ENCODE results near the gene APMAP. TPM values are rescaled to one million over a fixed set of nuclear protein-coding genes. Genes with fewer than 3 reads are reported as not detected.

APMAP gene
- total RNA-seq, 2 donors from 2014 or later = 109 to 206 TPM

- no peaks in the 10 kb centered on the region for H3K9me3 Mint-ChIP-seq
- no peaks in the 10 kb centered on the region for H3K27me3 Mint-ChIP-seq
- no peak overlapping the region for H3K4me3 Mint-ChIP-seq
- no peaks in the 10 kb centered on the region for H3K36me3 Mint-ChIP-seq
- no peak for ATAC-seq
- H3K4me1 Mint-ChIP-seq (ENCODE audit: low read depth in 2 of 2) = peaks cover 14 to 29% of the 10 kb centered on the region in 2 donors
- no peak for DNase-seq (ENCODE audit: low spot score)
- no peak overlapping the region for H3K27ac Mint-ChIP-seq
Observed at GRCh38 chr20:25019381-25020155, 27.0 kb upstream of the APMAP start.

GRCh38 chr20:25018841-25019240, 26.3 kb upstream of the APMAP start:
- H3K27me3 Mint-ChIP-seq = no peaks in the 10 kb centered on the region
- no peaks in the 10 kb centered on the region for H3K9me3 Mint-ChIP-seq
- no peaks in the 10 kb centered on the region for H3K36me3 Mint-ChIP-seq
- DNase-seq (ENCODE audit: low spot score) = no peak
- ATAC-seq = no peak
- H3K4me1 Mint-ChIP-seq (ENCODE audit: low read depth in 2 of 2) = peaks cover 14 to 27% of the 10 kb centered on the region in 2 donors
- H3K4me3 Mint-ChIP-seq = no peak overlapping the region
- peak overlapping the region in 1 of 2 donors; percentile 56 for H3K27ac Mint-ChIP-seq

- Mint-ChIP-seq H3K36me3 (no peaks in the 10 kb centered on the region), H3K9me3 (no peaks in the 10 kb centered on the region), H3K4me1 (ENCODE audit: low read depth in 2 of 2) (peaks cover 9 to 23% of the 10 kb centered on the region in 2 donors), H3K4me3 (no peak overlapping the region), H3K27ac (peak overlapping the region in 1 of 2 donors; percentile 62), H3K27me3 (no peaks in the 10 kb centered on the region)
- DNase-seq (ENCODE audit: low spot score) (no peak), ATAC-seq (no peak)
Observed at GRCh38 chr20:25018425-25018824, 25.9 kb upstream of the APMAP start.

GRCh38 chr20:25017257-25017803, 24.8 kb upstream of the APMAP start:
- no peaks in the 10 kb centered on the region for H3K27me3 Mint-ChIP-seq
- DNase-seq (ENCODE audit: low spot score) = no peak
- H3K27ac Mint-ChIP-seq = peak overlapping the region in 1 of 2 donors; percentile 62
- H3K9me3 Mint-ChIP-seq = no peaks in the 10 kb centered on the region
- peaks cover 9 to 20% of the 10 kb centered on the region in 2 donors for H3K4me1 Mint-ChIP-seq (ENCODE audit: low read depth in 2 of 2)
- H3K4me3 Mint-ChIP-seq = no peak overlapping the region
- H3K36me3 Mint-ChIP-seq = no peaks in the 10 kb centered on the region
- no peak for ATAC-seq

GRCh38 chr20:25016471-25016870, 23.9 kb upstream of the APMAP start:
- peak overlapping the region in 1 of 2 donors; percentile 35 for H3K27ac Mint-ChIP-seq
- peaks cover 9 to 20% of the 10 kb centered on the region in 2 donors for H3K4me1 Mint-ChIP-seq (ENCODE audit: low read depth in 2 of 2)
- no peaks in the 10 kb centered on the region for H3K9me3 Mint-ChIP-seq
- H3K27me3 Mint-ChIP-seq = no peaks in the 10 kb centered on the region
- ATAC-seq = no peak
- no peak for DNase-seq (ENCODE audit: low spot score)
- no peak overlapping the region for H3K4me3 Mint-ChIP-seq
- H3K36me3 Mint-ChIP-seq = no peaks in the 10 kb centered on the region

- peaks cover 9 to 20% of the 10 kb centered on the region in 2 donors for H3K4me1 Mint-ChIP-seq (ENCODE audit: low read depth in 2 of 2)
- no peak for DNase-seq (ENCODE audit: low spot score)
- no peaks in the 10 kb centered on the region for H3K36me3 Mint-ChIP-seq
- no peak overlapping the region for H3K4me3 Mint-ChIP-seq
- peak; percentile 55 to 78 for ATAC-seq
- H3K27me3 Mint-ChIP-seq = no peaks in the 10 kb centered on the region
- H3K9me3 Mint-ChIP-seq = no peaks in the 10 kb centered on the region
- peak overlapping the region in 1 of 2 donors; percentile 35 for H3K27ac Mint-ChIP-seq
Observed at GRCh38 chr20:25015986-25016385, 23.4 kb upstream of the APMAP start.

GRCh38 chr20:25014816-25015215, 22.3 kb upstream of the APMAP start:
- Mint-ChIP-seq H3K4me1 (ENCODE audit: low read depth in 2 of 2) (peaks cover 9 to 18% of the 10 kb centered on the region in 2 donors), H3K9me3 (no peaks in the 10 kb centered on the region), H3K36me3 (no peaks in the 10 kb centered on the region), H3K27ac (no peak overlapping the region), H3K4me3 (no peak overlapping the region), H3K27me3 (no peaks in the 10 kb centered on the region)
- ATAC-seq (no peak), DNase-seq (ENCODE audit: low spot score) (no peak)

GRCh38 chr20:25013478-25014380, 21.2 kb upstream of the APMAP start:
- ATAC-seq = no peak
- H3K36me3 Mint-ChIP-seq = no peaks in the 10 kb centered on the region
- no peaks in the 10 kb centered on the region for H3K9me3 Mint-ChIP-seq
- DNase-seq (ENCODE audit: low spot score) = no peak
- no peak overlapping the region for H3K27ac Mint-ChIP-seq
- H3K4me3 Mint-ChIP-seq = no peak overlapping the region
- H3K27me3 Mint-ChIP-seq = no peaks in the 10 kb centered on the region
- H3K4me1 Mint-ChIP-seq (ENCODE audit: low read depth in 2 of 2) = peaks cover 9 to 18% of the 10 kb centered on the region in 2 donors

- no peak for ATAC-seq
Observed at GRCh38 chr20:25012616-25013189, 20.2 kb upstream of the APMAP start.

GRCh38 chr20:25011831-25012241, 19.3 kb upstream of the APMAP start:
- Mint-ChIP-seq H3K9me3 (no peaks in the 10 kb centered on the region), H3K27ac (no peak overlapping the region), H3K27me3 (no peaks in the 10 kb centered on the region), H3K36me3 (no peaks in the 10 kb centered on the region), H3K4me1 (ENCODE audit: low read depth in 2 of 2) (peaks cover 9 to 13% of the 10 kb centered on the region in 2 donors), H3K4me3 (no peak overlapping the region)
- ATAC-seq (no peak), DNase-seq (ENCODE audit: low spot score) (no peak)

More at GRCh38 chr20:25012616-25013189, 20.2 kb upstream of the APMAP start:
- Mint-ChIP-seq H3K4me3 (no peak overlapping the region), H3K27me3 (no peaks in the 10 kb centered on the region), H3K27ac (no peak overlapping the region), H3K4me1 (ENCODE audit: low read depth in 2 of 2) (peaks cover 9 to 13% of the 10 kb centered on the region in 2 donors), H3K36me3 (no peaks in the 10 kb centered on the region), H3K9me3 (no peaks in the 10 kb centered on the region)
- no peak for DNase-seq (ENCODE audit: low spot score)

GRCh38 chr20:25011261-25011660, 18.7 kb upstream of the APMAP start:
- ATAC-seq (no peak), DNase-seq (ENCODE audit: low spot score) (no peak)
- H3K27me3 Mint-ChIP-seq = no peaks in the 10 kb centered on the region
- no peaks in the 10 kb centered on the region for H3K9me3 Mint-ChIP-seq
- H3K27ac Mint-ChIP-seq = no peak overlapping the region
- peaks cover 5 to 9% of the 10 kb centered on the region in 2 donors for H3K4me1 Mint-ChIP-seq (ENCODE audit: low read depth in 2 of 2)
- H3K4me3 Mint-ChIP-seq = no peak overlapping the region
- no peaks in the 10 kb centered on the region for H3K36me3 Mint-ChIP-seq

GRCh38 chr20:25009218-25010145, 16.9 kb upstream of the APMAP start:
- no peaks in the 10 kb centered on the region for H3K36me3 Mint-ChIP-seq
- H3K27ac Mint-ChIP-seq = no peak overlapping the region
- H3K4me1 Mint-ChIP-seq (ENCODE audit: low read depth in 2 of 2) = no peaks in the 10 kb centered on the region
- H3K4me3 Mint-ChIP-seq = no peak overlapping the region
- H3K27me3 Mint-ChIP-seq = no peaks in the 10 kb centered on the region
- DNase-seq (ENCODE audit: low spot score) = no peak
- no peaks in the 10 kb centered on the region for H3K9me3 Mint-ChIP-seq
- ATAC-seq = no peak
